ENCODE measurements around the gene MUC5B. TPM values are rescaled to one million over a fixed set of nuclear protein-coding genes. Genes with fewer than 3 reads are reported as not detected.

Gene MUC5B
- polyA plus RNA-seq, 4 donors: 0.04 to 0.05 TPM; not detected in 2

DNA sequence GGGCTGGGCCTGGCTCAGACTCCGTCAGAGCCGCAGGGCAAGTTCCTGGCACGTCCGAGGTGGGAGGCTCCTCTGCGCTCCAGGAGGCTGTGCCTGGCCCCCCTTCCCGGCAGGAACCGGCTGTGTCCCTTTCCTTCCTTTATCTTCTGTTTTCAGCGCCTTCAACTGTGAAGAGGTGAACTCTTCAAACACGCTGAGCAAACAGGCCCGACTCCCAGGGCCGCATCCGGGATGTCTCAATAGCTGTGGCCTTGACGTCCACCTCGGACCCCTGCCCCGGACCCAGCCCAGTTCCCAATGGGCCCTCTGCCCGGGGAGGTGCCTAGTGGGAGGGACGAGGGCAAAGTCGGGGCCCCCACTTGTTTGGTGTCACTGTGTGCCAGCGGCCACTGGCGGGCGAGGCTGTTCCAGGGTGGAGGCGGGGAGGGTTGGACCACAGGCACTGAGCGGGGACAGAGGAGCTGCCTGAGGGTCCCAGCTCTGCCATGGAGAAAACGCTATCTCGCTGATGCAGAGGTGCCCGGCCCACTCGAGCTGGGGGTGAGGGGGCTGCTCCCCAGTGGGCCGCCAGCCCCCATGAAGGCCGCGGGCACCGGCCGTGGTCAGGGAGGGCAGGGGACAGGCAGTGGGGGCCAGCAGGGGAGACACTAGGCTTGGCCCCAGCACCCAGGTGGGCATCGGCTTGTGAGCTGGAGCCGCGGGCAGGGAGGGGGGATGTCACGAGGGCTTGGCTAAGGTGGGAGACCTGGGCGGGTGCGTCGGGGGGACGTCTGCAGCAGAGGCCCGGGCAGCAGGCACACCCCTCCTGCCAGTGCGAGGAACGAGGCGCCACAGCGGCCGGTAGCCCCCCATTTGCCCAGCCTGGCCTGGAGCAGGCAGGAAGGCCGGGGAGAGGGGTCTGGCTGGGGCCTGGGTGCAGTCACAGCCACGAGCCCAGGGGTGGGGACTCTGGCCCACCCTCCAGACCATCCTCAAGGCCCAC lies 2.7 kb upstream of the MUC5B start:
- DNase-seq (ENCODE audit: low read depth in 4 of 4, low spot score in 2 of 4): no peak

DNA sequence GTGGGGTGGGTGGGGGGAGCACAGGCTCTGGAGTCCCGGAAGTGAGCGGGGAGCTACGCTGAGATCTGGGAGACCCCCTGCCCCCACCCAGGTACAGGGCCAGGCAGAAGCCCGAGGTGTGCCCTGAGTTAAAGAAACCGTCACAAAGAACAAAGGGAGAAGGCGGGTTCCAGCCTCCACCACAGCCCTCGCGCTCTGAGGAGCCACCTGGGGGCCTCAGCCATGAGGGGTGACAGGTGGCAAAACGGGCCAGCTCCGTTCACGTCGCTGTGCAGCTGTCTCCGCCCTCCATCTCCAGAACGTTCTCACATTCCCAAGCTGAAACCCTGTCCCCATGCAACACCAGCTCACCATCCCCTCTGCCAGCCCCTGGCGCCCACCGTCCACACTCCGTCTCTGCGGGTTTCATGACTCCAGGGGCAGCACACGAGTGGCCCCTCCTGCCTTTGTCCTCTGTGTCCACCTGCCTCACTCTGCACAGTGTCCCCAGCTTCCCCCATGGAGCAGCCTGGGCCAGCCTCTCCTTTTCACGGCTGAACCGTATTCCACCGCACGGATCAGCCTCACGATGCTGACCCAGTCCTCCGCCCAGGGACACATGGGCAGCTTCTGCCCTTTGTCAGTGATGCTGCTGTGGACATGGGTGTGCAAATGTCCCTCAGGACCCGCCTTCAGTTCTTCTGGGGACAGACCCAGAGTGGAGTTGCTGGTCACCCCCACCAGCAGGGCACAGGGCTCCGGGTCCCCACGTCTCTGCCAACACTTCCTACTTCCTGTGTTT lies 1.7 kb upstream of the MUC5B start:
- no peak for DNase-seq (ENCODE audit: low read depth in 4 of 4, low spot score in 2 of 4)

DNA sequence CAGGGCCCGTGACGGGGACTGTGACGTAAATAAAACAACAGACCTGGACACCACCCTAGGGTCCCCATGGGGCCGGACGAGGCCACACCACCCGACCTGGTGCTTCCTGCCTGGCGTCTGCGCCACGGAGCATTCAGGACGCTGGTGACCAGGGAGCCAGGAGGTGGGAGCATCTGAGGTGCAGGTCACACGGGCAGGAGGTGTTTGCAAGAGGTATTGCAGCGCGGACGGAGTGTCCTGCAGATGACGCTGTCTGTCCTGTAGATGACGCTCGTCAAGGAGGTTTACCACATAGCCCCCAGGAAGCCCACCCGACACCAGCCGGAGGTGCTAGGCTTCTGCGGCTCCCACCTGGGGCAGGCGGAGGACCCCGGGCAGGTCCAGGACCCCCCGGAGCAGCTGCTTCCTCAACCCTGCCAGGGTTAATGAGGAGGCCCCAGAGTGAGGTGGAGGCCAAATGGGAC lies 986 bp upstream of the MUC5B start:
- DNase-seq (ENCODE audit: low read depth in 4 of 4, low spot score in 2 of 4): no peak

DNA sequence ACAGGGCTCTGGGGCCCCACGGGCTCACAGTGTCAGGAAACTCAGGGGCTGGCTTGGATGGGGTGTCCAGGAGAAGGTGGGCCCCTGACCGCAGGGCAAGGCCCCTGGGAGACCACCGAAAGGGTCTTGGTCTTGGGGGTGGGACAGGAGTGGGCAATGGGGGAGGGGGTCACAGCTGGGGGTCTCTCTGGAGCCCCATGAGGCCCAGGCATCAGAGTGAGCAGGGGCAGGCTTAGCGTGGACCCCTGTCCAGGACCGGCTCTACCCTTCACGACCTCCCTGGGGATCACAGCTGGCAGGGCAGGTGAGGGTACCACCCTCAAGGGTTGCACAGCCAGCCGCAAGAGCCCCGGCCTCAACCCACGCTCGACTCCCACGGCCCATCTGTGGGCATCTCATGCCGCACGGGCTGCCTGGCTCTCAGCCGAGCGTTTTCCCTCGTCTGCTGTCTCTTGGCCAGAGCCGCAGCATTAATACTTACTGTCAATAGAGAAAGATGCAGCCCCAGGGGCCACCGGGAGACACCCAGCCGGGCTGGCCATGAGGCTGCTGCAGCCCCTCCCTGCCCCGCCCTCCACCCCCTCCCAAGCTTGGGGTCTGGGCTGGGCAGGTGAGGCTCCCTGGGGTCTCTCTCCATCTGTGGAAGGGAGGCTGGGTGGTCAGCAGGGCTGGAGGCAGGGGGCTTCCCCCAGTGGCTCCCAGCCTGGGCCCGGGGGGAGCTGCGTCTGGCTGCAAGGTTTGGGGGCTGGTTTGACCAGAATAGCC lies 662 bp downstream of the MUC5B start:
- DNase-seq (ENCODE audit: low read depth in 4 of 4, low spot score in 2 of 4): no peak

DNA sequence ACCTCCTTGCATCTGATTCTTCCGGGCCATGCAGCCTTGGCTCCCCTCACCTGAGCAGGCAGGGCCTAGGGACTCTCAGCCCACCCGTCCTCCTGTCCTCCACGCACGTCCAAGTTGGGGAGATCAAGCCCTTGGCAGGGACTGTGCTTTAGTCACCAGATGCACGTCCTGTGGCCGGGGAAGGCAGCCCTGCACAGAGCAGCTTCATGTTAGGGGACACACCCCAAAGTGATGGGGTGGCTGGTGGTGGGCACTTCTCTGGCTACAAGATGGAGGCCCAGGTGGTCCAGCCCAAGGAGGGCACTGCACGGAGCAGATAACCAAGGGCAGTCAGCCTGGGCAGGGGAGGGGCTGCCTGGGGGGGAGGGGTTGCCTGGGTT lies 1.2 kb downstream of the MUC5B start:
- no peak for DNase-seq (ENCODE audit: low read depth in 4 of 4, low spot score in 2 of 4)

DNA sequence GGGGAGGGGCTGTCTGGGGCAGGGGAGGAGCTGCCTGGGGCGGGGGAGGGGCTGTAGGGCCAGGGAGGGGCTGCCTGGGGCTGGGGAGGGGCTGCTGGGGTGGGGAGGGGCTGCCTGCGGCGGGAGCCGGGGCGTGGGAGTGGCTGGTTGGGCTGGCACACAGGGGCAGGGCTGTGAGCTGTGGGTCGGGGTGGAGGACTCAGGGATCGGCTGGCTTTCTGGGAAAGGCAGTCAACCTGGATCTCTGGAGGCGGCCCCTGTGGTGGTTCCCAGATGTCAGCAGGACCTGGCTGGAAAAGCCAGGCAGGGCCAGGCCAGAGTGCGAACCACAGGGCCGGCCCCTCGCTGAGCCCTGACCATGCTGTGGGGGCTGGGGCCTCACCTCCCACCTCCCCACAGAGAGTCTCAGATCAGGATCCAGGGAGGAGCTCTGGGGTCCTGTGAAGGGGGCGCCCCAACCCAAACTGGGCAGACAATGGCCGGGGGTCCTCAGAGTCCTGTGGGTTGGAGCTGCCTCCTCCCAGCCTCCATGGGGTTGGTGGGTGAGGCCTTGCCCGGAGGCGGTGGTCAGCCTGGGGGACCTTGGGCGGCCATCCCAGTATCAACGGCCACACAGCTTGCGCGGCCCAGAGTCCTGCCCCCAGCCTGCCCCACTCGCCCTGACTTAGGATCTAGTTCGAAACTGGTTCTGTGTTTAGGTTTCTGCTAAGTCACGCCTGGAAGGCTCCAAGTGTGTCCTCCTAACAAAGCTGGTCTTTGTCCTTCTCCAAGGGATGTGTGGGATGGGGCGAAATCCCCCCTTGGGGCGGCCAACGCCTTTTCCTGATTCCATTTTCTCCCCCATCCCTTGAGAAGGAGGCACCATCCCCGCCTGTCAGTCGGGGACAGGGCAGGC lies 1.9 kb downstream of the MUC5B start:
- no peak for DNase-seq (ENCODE audit: low read depth in 4 of 4, low spot score in 2 of 4)

DNA sequence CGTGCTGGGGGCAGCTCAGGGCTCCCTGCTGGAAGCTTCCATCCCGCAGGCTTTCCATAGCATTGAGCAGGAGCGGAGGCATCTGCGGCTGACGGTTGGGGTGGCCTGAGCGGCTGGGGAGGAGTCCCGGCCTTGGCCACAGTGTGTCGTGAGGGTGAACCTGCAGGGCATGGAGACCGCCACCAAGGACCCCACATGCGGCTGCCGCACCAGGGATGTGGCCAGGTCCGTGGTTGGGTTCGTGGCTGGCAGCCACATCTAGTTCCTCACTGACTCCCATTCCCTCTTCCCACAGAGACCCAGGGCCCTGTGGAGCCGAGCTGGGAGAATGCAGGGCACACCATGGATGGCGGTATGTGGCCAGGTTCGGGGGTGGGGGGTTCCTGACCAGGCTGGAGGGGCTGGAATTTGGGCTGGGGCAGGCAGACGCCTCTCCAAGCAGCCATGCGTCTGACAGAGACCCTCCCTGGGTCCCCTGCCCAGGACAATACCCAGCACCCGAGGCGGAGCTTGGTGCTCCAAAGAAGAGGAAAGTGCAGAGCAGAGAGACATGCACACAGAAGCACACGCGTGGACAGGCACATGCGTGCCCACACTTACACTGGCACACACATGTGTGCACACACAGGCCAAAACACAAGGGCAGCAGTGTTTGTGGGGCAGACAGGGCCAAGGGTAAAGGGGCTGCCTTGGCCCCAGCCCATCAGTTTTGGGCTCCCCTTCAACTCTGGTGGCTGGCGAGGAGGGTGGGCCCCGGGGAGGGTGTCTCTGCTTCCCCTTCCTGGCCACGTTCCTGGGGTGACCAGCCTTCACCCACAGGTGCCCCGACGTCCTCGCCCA lies 2.7 kb downstream of the MUC5B start:
- DNase-seq (ENCODE audit: low read depth in 4 of 4, low spot score in 2 of 4): no peak

DNA sequence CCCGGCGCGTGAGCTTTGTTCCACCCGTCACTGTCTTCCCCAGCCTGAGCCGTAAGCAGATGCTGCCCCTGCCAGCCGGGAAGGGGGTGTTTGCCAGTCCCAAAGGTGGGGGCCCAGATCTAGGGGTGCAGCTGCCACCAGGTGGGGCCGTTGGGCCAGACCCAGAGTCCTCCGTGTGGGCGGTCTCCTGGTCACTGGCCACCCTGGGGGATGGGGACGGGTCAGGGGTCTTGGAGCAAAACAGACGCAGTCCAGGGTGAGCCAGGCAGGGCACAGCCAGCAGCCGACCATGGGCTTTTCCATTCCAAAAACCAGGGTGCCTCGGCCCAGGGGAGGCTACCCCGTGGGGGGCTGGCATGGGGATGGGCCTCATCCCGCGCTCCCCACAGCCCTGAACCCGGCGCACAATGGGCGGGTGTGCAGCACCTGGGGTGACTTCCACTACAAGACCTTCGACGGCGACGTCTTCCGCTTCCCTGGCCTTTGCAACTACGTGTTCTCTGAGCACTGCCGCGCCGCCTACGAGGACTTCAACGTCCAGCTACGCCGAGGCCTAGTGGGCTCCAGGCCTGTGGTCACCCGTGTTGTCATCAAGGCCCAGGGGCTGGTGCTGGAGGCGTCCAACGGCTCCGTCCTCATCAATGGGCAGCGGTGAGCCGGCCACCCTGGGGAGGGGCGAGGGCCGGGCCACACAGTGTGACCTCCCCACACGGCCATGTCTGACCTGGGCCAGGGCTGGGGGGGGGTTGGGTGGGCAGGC lies 3.5 kb downstream of the MUC5B start:
- DNase-seq (ENCODE audit: low read depth in 4 of 4, low spot score in 2 of 4): no peak

DNA sequence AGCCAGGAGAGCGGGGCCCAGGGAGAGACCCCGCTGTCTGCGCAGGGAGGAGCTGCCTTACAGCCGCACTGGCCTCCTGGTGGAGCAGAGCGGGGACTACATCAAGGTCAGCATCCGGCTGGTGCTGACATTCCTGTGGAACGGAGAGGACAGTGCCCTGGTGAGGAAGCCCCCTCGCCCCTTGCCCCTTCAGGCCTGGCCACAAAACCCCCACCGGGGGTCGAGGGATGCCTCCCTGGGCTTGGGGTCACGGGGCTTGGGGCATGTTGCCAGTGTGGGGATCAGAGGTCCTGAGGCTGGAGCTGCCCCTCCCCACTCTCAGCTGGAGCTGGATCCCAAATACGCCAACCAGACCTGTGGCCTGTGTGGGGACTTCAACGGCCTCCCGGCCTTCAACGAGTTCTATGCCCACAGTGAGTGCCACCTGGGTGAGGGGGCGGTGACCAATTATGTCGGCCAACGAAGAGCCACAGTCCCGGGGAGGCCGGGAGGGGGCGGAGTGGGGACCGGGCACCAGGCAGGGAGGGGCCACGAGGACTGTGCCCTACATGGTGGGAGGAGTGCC lies 4.2 kb downstream of the MUC5B start:
- no peak for DNase-seq (ENCODE audit: low read depth in 4 of 4, low spot score in 2 of 4)

DNA sequence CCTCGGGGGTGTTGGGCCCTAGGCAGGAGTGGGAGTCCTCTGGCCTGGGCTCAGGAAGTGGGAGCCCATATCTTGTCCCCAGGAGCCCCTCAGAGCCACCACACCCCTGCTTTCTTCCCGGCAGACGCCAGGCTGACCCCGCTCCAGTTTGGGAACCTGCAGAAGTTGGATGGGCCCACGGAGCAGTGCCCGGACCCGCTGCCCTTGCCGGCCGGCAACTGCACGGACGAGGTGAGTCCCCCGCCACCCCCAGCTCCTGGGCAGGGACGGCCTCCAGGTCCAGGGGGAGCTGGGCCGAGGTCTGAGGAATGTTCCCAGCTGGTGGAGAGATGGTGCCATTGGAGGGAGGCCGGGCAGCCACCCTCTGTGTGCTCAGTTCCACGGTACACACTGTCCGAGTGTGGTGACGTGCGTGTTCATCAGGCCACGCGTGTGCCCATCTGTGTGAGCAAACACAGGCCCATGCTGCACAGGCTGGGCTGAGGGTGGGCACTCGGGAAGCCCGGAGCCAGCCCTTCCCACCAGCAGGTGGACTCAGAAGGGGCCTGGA lies 4.8 kb downstream of the MUC5B start:
- DNase-seq (ENCODE audit: low read depth in 4 of 4, low spot score in 2 of 4): no peak

DNA sequence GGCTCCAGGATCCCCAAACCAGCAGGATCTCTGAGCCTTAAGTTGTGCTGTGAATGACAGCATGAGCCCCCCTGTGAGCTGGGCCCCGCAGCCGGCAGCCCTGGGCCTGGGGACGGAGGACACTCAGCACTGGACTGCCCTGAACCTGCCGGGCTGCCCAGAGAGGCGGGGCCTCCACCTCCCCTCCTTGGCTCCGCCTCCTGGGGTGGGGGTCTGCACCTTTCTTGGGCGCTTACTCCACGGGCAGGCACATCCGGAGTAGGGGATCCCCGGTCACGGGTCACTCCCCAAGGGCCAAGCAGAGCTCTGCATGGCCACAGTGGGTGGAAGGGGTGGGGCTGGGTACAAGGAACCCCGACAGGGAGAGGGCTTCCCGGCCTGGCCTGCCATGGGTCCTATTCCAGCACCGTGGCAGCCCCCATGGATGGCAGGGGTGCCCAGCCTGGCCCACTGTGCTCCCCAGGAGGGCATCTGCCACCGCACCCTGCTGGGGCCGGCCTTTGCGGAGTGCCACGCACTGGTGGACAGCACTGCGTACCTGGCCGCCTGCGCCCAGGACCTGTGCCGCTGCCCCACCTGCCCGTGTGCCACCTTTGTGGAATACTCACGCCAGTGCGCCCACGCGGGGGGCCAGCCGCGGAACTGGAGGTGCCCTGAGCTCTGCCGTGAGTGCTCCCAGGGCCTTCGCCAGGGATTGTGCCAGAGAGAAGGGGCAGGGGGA lies 5.4 kb downstream of the MUC5B start:
- DNase-seq (ENCODE audit: low read depth in 4 of 4, low spot score in 2 of 4): no peak

DNA sequence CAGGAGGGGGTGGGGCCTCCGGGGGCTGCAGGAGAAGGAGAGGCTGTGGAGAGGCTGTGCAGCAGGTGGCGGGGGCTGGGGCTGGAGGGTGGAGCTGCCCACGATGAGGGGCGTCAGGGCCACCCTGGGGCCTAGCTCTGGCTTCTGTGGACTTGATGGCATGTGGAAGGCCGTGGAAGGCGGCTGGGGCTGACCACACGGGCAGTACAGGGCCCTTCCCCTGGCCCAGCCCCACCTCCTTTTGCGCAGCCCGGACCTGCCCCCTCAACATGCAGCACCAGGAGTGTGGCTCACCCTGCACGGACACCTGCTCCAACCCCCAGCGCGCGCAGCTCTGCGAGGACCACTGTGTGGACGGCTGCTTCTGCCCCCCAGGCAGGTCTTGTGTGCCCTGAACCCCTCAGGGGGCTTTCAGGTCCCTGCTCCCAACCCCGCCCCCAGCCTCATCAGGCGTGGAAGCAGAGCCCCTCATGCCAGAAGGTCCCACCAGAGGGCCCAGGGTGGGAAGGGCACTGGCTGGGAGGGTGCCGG lies 6.1 kb downstream of the MUC5B start:
- DNase-seq (ENCODE audit: low read depth in 4 of 4, low spot score in 2 of 4): no peak

DNA sequence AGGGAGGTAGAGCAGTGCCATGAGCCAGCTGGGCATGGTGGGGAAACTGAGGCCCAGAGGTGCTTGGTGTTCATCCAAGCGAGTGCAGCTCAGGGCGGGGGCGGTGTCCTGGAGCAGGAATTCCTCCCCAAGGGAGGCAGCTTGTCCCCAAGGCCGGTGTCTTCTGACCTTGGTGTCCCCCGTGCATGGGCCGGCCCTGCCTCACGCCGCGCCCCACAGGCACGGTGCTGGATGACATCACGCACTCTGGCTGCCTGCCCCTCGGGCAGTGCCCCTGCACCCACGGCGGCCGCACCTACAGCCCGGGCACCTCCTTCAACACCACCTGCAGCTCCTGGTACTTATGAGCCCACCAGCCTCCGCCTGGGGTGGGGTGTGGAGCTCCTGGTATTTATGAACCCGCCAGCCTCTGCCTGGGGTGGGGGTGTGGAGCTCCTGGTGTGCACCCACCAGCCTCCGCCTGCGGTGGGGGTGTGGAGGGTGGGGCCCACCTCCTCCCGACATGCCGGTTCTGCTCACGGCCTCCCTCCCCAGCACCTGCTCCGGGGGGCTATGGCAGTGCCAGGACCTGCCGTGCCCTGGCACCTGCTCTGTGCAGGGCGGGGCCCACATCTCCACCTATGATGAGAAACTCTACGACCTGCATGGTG lies 6.7 kb downstream of the MUC5B start:
- DNase-seq (ENCODE audit: low read depth in 4 of 4, low spot score in 2 of 4): no peak

DNA sequence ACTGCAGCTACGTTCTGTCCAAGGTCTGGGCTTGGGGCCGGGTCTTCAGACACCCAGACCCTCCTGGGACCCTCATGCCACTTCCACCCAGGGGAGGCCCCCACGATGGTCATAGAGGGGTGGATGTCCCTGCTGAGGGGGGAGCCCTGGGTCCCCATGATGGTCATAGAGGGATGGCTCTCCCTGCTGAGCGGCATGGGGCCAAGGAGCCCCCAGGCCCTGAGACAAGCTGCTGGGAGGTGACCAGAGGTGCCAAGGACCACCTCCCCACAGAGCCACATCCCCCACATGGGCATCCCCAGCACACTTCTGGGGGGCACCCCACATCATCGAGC lies 7.2 kb downstream of the MUC5B start:
- DNase-seq (ENCODE audit: low read depth in 4 of 4, low spot score in 2 of 4): no peak

DNA sequence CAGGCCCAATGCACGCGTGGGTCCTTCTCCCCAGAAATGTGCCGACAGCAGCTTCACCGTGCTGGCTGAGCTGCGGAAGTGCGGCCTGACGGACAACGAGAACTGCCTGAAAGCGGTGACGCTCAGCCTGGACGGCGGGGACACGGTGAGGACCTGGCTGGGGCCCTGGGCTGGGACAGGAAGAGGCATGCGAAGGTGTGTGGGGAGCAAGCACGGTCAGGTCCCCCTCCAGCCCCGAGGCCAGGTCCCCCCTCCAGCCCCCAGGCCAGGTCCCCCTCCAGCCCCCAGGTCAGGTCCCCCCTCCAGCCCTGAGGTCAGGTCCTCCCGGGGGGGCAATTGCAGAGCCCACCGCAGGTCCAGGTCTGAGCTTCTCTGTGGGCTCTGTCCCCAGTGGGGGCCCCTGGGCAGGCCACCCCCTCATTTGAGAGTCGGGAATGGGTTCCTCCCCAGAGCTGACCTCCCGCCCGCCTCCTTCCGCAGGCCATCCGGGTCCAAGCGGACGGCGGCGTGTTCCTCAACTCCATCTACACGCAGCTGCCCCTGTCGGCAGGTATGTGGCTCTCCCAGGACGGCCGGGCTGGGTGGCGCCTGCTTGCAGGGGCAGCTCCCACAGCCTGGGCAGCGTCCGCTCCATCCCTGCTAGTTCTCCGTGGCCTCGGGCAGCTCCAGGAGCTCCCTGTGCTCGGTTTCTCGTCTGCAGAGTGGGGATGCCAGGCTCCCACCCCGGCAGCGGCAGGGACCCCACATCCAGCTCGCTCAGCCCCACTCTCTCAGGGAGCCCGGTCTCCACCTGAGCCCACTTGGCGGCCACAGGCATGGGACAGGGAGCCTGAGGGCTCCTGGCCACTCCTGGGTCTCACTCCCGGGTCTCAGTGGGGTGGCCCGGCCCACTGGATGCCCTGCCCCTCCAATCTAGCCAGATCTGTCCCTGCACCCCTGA lies 7.9 kb downstream of the MUC5B start:
- DNase-seq (ENCODE audit: low read depth in 4 of 4, low spot score in 2 of 4): no peak
